GM10266 (cell line): ENCODE measurements around the gene ISCU.
"Not testable (repeated sequence)": the region's sequence is repeated elsewhere in the genome, so short reads cannot be mapped to it uniquely, and the experiment has no call there.

ENCODE experiments used
- DNase-seq: peaks from one replicate; pipeline ENCODE4 v3.0.0; 2012; ENCODE audit errors: extremely low spot score
- CTCF ChIP-seq: IDR thresholded peaks from 2 replicates; pipeline ENCODE4 v1.5.1; 2012; ENCODE audit warnings: mild to moderate bottlenecking, low read depth; ENCODE audit not compliant: control insufficient read depth, insufficient read depth; ENCODE audit errors: missing control alignments

The ISCU gene

GRCh38 chr12:108548954-108549521 is 13.4 kb upstream of the ISCU start:
- no peak for DNase-seq
- no peak for TF ChIP-seq CTCF

- no peak for DNase-seq
- TF ChIP-seq CTCF, result no peak
These were observed 10.9 kb upstream of the ISCU start for GRCh38 chr12:108551535-108551934.

- no peak for DNase-seq
- no peak for TF ChIP-seq CTCF
These were observed 8.6 kb upstream of the ISCU start for GRCh38 chr12:108553799-108554198.

GRCh38 chr12:108555383-108555782 is 7.0 kb upstream of the ISCU start:
- DNase-seq, result not testable (repeated sequence)

- DNase-seq, result no peak
- no peak for TF ChIP-seq CTCF
These were observed 3.3 kb upstream of the ISCU start for GRCh38 chr12:108559007-108559655.

- peak; percentile 20 for TF ChIP-seq CTCF
- DNase-seq, result no peak
These were observed 2.6 kb upstream of the ISCU start for GRCh38 chr12:108559748-108560147.

GRCh38 chr12:108560321-108560721 is 2.1 kb upstream of the ISCU start:
- no peak for DNase-seq

More at GRCh38 chr12:108560321-108560721, 2.1 kb upstream of the ISCU start:
- TF ChIP-seq CTCF, result no peak
